Measurements from ENCODE around the gene CLK1.

DNA sequence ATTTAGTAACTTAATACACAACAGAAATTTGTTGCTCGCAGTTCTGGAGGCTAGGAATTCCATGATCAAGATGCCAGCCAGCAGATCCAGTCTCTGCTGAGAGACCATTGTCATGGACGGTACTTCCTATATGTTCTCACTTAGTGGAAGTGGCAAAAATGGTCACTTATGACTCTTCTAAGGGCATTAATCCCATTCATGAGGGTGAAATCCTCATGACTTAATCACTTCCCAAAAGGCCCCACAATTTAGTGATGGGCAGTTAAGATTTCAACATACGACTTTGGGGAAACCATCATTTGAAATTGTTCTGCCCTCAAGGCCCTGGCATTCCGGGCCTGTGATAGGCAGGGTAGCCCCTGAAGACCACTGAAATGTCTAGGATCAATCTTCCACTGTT, 29.8 kb downstream of the CLK1 start:
- TF ChIP-seq, protein P1, sequence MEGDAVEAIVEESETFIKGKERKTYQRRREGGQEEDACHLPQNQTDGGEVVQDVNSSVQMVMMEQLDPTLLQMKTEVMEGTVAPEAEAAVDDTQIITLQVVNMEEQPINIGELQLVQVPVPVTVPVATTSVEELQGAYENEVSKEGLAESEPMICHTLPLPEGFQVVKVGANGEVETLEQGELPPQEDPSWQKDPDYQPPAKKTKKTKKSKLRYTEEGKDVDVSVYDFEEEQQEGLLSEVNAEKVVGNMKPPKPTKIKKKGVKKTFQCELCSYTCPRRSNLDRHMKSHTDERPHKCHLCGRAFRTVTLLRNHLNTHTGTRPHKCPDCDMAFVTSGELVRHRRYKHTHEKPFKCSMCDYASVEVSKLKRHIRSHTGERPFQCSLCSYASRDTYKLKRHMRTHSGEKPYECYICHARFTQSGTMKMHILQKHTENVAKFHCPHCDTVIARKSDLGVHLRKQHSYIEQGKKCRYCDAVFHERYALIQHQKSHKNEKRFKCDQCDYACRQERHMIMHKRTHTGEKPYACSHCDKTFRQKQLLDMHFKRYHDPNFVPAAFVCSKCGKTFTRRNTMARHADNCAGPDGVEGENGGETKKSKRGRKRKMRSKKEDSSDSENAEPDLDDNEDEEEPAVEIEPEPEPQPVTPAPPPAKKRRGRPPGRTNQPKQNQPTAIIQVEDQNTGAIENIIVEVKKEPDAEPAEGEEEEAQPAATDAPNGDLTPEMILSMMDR (conservative IDR thresholded peaks at IDR 0.05; ENCODE audit: low read length) = no peak
- TF ChIP-seq EZH2phosphoT487 (IDR thresholded peaks at IDR 0.05; ENCODE audit: borderline replicate concordance, low read depth, low read length) = no peak
